ENCODE results near the gene RRAGB. TPM values are rescaled to one million over a fixed set of nuclear protein-coding genes. Genes with fewer than 3 reads are reported as not detected.
"Not testable (repeated sequence)": the region's sequence is repeated elsewhere in the genome, so short reads cannot be mapped to it uniquely, and the experiment has no call there.

RRAGB gene
- polyA plus RNA-seq (2013, experiment 1 of 2) = 8.1 TPM
- polyA plus RNA-seq (2013, experiment 2 of 2) = 7.5 TPM

- Histone ChIP-seq H3K9me3 (ENCODE audit: insufficient read depth, low read depth, low read length) (no peaks in the 10 kb centered on the region), H3K27ac (ENCODE audit: low read depth, low read length) (peak within 1 kb of the TSS; percentile 77), H3K27me3 (ENCODE audit: insufficient read depth, low read length) (no peaks in the 10 kb centered on the region), H3K36me3 (ENCODE audit: insufficient read depth, low read length) (peaks cover 27% of the 10 kb centered on the region), H3K9ac (ENCODE audit: low read depth, low read length) (peak within 1 kb of the TSS; percentile 87), H3K4me1 (ENCODE audit: insufficient read depth, low read length) (0 out of 2 replicates have a peak, but pooled peaks cover 4% of the 10 kb centered on the region), H3K4me3 (ENCODE audit: low read length) (peak within 1 kb of the TSS; percentile 92)
- WGBS = under 1% methylated on average over 43 of the region's 46 CpGs
Measured at GRCh38 chrX:55717521-55718497, at the start of gene RRAGB. Gene RRAGB, plus strand, starts transcription at chrX:55717749. Its CDS starts 579 bp downstream, at chrX:55718328.

GRCh38 chrX:55668084-55668483, 49.5 kb upstream of the RRAGB start:
- WGBS = no CpG with 5 or more reads among the region's 1 CpG
- no peak overlapping the region for H3K4me3 ChIP-seq (ENCODE audit: low read length)

GRCh38 chrX:55688579-55688978, 29.0 kb upstream of the RRAGB start:
- not testable (repeated sequence) for H3K9me3 ChIP-seq (ENCODE audit: insufficient read depth, low read depth, low read length); H3K27ac ChIP-seq (ENCODE audit: low read depth, low read length); H3K4me3 ChIP-seq (ENCODE audit: low read length); H3K27me3 ChIP-seq (ENCODE audit: insufficient read depth, low read length); H3K9ac ChIP-seq (ENCODE audit: low read depth, low read length); H3K36me3 ChIP-seq (ENCODE audit: insufficient read depth, low read length); H3K4me1 ChIP-seq (ENCODE audit: insufficient read depth, low read length)
- 84% methylated on average over 10 of the region's 10 CpGs for WGBS

More at GRCh38 chrX:55668084-55668483, 49.5 kb upstream of the RRAGB start:
- Histone ChIP-seq H3K9me3 (ENCODE audit: insufficient read depth, low read depth, low read length) (no peaks in the 10 kb centered on the region), H3K4me1 (ENCODE audit: insufficient read depth, low read length) (no peaks in the 10 kb centered on the region), H3K27ac (ENCODE audit: low read depth, low read length) (no peak overlapping the region), H3K9ac (ENCODE audit: low read depth, low read length) (no peak overlapping the region), H3K36me3 (ENCODE audit: insufficient read depth, low read length) (no peaks in the 10 kb centered on the region), H3K27me3 (ENCODE audit: insufficient read depth, low read length) (no peaks in the 10 kb centered on the region)

- no peaks in the 10 kb centered on the region for H3K4me1 ChIP-seq (ENCODE audit: insufficient read depth, low read length)
- no peak overlapping the region for H3K4me3 ChIP-seq (ENCODE audit: low read length)
- H3K27ac ChIP-seq (ENCODE audit: low read depth, low read length) = no peak overlapping the region
- no peaks in the 10 kb centered on the region for H3K36me3 ChIP-seq (ENCODE audit: insufficient read depth, low read length)
- 81% methylated on average over 3 of the region's 5 CpGs for WGBS
- no peaks in the 10 kb centered on the region for H3K27me3 ChIP-seq (ENCODE audit: insufficient read depth, low read length)
- H3K9me3 ChIP-seq (ENCODE audit: insufficient read depth, low read depth, low read length) = 0 out of 2 replicates have a peak, but pooled peaks cover 10% of the 10 kb centered on the region
- no peak overlapping the region for H3K9ac ChIP-seq (ENCODE audit: low read depth, low read length)
Measured at GRCh38 chrX:55695227-55696018, 22.1 kb upstream of the RRAGB start.

- H3K4me1 ChIP-seq (ENCODE audit: insufficient read depth, low read length) = no peaks in the 10 kb centered on the region
- no peaks in the 10 kb centered on the region for H3K36me3 ChIP-seq (ENCODE audit: insufficient read depth, low read length)
- H3K9me3 ChIP-seq (ENCODE audit: insufficient read depth, low read depth, low read length) = 0 out of 2 replicates have a peak, but pooled peaks cover 20% of the 10 kb centered on the region
- no peak overlapping the region for H3K4me3 ChIP-seq (ENCODE audit: low read length)
- WGBS = 83% methylated on average over 1 of the region's 1 CpG
- H3K27ac ChIP-seq (ENCODE audit: low read depth, low read length) = no peak overlapping the region
- H3K9ac ChIP-seq (ENCODE audit: low read depth, low read length) = no peak overlapping the region
- no peaks in the 10 kb centered on the region for H3K27me3 ChIP-seq (ENCODE audit: insufficient read depth, low read length)
Measured at GRCh38 chrX:55697381-55697780, 20.2 kb upstream of the RRAGB start.

- Histone ChIP-seq H3K9ac (ENCODE audit: low read depth, low read length) (no peak overlapping the region), H3K4me1 (ENCODE audit: insufficient read depth, low read length) (no peaks in the 10 kb centered on the region), H3K9me3 (ENCODE audit: insufficient read depth, low read depth, low read length) (0 out of 2 replicates have a peak, but pooled peaks cover 20% of the 10 kb centered on the region), H3K27me3 (ENCODE audit: insufficient read depth, low read length) (no peaks in the 10 kb centered on the region), H3K27ac (ENCODE audit: low read depth, low read length) (no peak overlapping the region), H3K36me3 (ENCODE audit: insufficient read depth, low read length) (no peaks in the 10 kb centered on the region), H3K4me3 (ENCODE audit: low read length) (no peak overlapping the region)
- WGBS = 75% methylated on average over 5 of the region's 5 CpGs
Measured at GRCh38 chrX:55702671-55703070, 14.9 kb upstream of the RRAGB start.

- not testable (repeated sequence) for H3K27ac ChIP-seq (ENCODE audit: low read depth, low read length); H3K4me1 ChIP-seq (ENCODE audit: insufficient read depth, low read length); H3K9ac ChIP-seq (ENCODE audit: low read depth, low read length); H3K4me3 ChIP-seq (ENCODE audit: low read length); H3K27me3 ChIP-seq (ENCODE audit: insufficient read depth, low read length); H3K36me3 ChIP-seq (ENCODE audit: insufficient read depth, low read length)
- H3K9me3 ChIP-seq (ENCODE audit: insufficient read depth, low read depth, low read length) = peaks cover 21% of the 10 kb centered on the region; the same call in 1 of the 2 replicates
- WGBS = 13% methylated on average over 1 of the region's 2 CpGs
Measured at GRCh38 chrX:55703436-55703835, 14.1 kb upstream of the RRAGB start.

GRCh38 chrX:55705066-55705465, 12.5 kb upstream of the RRAGB start:
- 88% methylated on average over 4 of the region's 5 CpGs for WGBS
- H3K36me3 ChIP-seq (ENCODE audit: insufficient read depth, low read length) = not testable (repeated sequence)

GRCh38 chrX:55709735-55710134, 7.8 kb upstream of the RRAGB start:
- Histone ChIP-seq H3K27ac (ENCODE audit: low read depth, low read length) (no peak overlapping the region), H3K9ac (ENCODE audit: low read depth, low read length) (no peak overlapping the region), H3K4me3 (ENCODE audit: low read length) (no peak overlapping the region), H3K4me1 (ENCODE audit: insufficient read depth, low read length) (no peaks in the 10 kb centered on the region), H3K36me3 (ENCODE audit: insufficient read depth, low read length) (no peaks in the 10 kb centered on the region), H3K27me3 (ENCODE audit: insufficient read depth, low read length) (no peaks in the 10 kb centered on the region), H3K9me3 (ENCODE audit: insufficient read depth, low read depth, low read length) (peaks cover 16% of the 10 kb centered on the region)
- WGBS = 50% methylated on average over 1 of the region's 1 CpG

More at GRCh38 chrX:55705066-55705465, 12.5 kb upstream of the RRAGB start:
- not testable (repeated sequence) for H3K27me3 ChIP-seq (ENCODE audit: insufficient read depth, low read length); H3K9ac ChIP-seq (ENCODE audit: low read depth, low read length); H3K27ac ChIP-seq (ENCODE audit: low read depth, low read length); H3K4me3 ChIP-seq (ENCODE audit: low read length); H3K4me1 ChIP-seq (ENCODE audit: insufficient read depth, low read length)
- H3K9me3 ChIP-seq (ENCODE audit: insufficient read depth, low read depth, low read length) = peaks cover 23% of the 10 kb centered on the region

GRCh38 chrX:55710701-55711100, 6.8 kb upstream of the RRAGB start:
- Histone ChIP-seq H3K4me1 (ENCODE audit: insufficient read depth, low read length) (no peaks in the 10 kb centered on the region), H3K4me3 (ENCODE audit: low read length) (no peak overlapping the region), H3K9ac (ENCODE audit: low read depth, low read length) (no peak overlapping the region), H3K36me3 (ENCODE audit: insufficient read depth, low read length) (no peaks in the 10 kb centered on the region), H3K9me3 (ENCODE audit: insufficient read depth, low read depth, low read length) (peaks cover 16% of the 10 kb centered on the region), H3K27me3 (ENCODE audit: insufficient read depth, low read length) (no peaks in the 10 kb centered on the region), H3K27ac (ENCODE audit: low read depth, low read length) (no peak overlapping the region)
- WGBS = 92% methylated on average over 3 of the region's 3 CpGs

GRCh38 chrX:55713631-55714030, 3.9 kb upstream of the RRAGB start:
- no peak overlapping the region for H3K4me3 ChIP-seq (ENCODE audit: low read length)
- 78% methylated on average over 1 of the region's 1 CpG for WGBS
- no peak overlapping the region for H3K27ac ChIP-seq (ENCODE audit: low read depth, low read length)
- no peaks in the 10 kb centered on the region for H3K36me3 ChIP-seq (ENCODE audit: insufficient read depth, low read length)
- H3K9ac ChIP-seq (ENCODE audit: low read depth, low read length) = no peak overlapping the region
- no peaks in the 10 kb centered on the region for H3K27me3 ChIP-seq (ENCODE audit: insufficient read depth, low read length)
- 0 out of 2 replicates have a peak, but pooled peaks cover under 1% of the 10 kb centered on the region for H3K4me1 ChIP-seq (ENCODE audit: insufficient read depth, low read length)
- peaks cover 11% of the 10 kb centered on the region for H3K9me3 ChIP-seq (ENCODE audit: insufficient read depth, low read depth, low read length)

Measured in HUES64 (cell line).